Renal cortical epithelial cell (primary cell): Measurements from ENCODE around the gene RPLP2. TPM values are rescaled to one million over a fixed set of nuclear protein-coding genes. Genes with fewer than 3 reads are reported as not detected.

ENCODE experiments used
- total RNA-seq: library from RNA; depleted of rRNA; stranded (reverse); fragments of >200 nt; gene quantifications from 2 replicates; pipeline ENCODE4 v1.2.3, GENCODE V29; 2014

Gene RPLP2
- total RNA-seq, 1 donor from 2014 or later: 180 TPM

Other genes starting within 250 kb of the RPLP2 start
- gene LMNTD2, start 249.2 kb upstream of the RPLP2 start, total RNA-seq: 0.69 and 1.7 TPM in 2 replicates
- 65.7 and 110 TPM in 2 replicates for gene RASSF7, start 249.0 kb upstream of the RPLP2 start, total RNA-seq
- 27.4 and 40.9 TPM in 2 replicates for gene PHRF1, start 233.5 kb upstream of the RPLP2 start, total RNA-seq
- gene IRF7, start 194.0 kb upstream of the RPLP2 start, total RNA-seq: 17.1 and 23.3 TPM in 2 replicates
- gene CDHR5, start 185.0 kb upstream of the RPLP2 start, total RNA-seq: 0.15 TPM in 1 of 2 replicates, not detected in the other
- not detected in 2 replicates for gene SCT, start 182.8 kb upstream of the RPLP2 start, total RNA-seq
- 0.10 TPM in 1 of 2 replicates, not detected in the other for gene DRD4, start 172.7 kb upstream of the RPLP2 start, total RNA-seq
- 27.6 and 62.7 TPM in 2 replicates for gene DEAF1, start 114.7 kb upstream of the RPLP2 start, total RNA-seq
- 3.6 and 7.7 TPM in 2 replicates for gene TMEM80, start 114.2 kb upstream of the RPLP2 start, total RNA-seq
- 235 and 376 TPM in 2 replicates for gene EPS8L2, start 103.7 kb upstream of the RPLP2 start, total RNA-seq
- 188 and 419 TPM in 2 replicates for gene TALDO1, start 62.5 kb upstream of the RPLP2 start, total RNA-seq
- 16.7 and 38.0 TPM in 2 replicates for gene GATD1, start 32.5 kb upstream of the RPLP2 start, total RNA-seq
- gene CEND1, start 19.9 kb upstream of the RPLP2 start, total RNA-seq: 0.60 TPM in 1 of 2 replicates, not detected in the other
- 16.3 and 22.6 TPM in 2 replicates for gene SLC25A22, start 11.7 kb upstream of the RPLP2 start, total RNA-seq
- gene PIDD1, start 4.7 kb upstream of the RPLP2 start, total RNA-seq: 3.1 and 6.9 TPM in 2 replicates
- gene PNPLA2, start 8.9 kb downstream of the RPLP2 start, total RNA-seq: 19.3 and 60.1 TPM in 2 replicates
- gene CRACR2B, start 18.0 kb downstream of the RPLP2 start, total RNA-seq: 3.7 and 6.4 TPM in 2 replicates
- gene CD151, start 23.0 kb downstream of the RPLP2 start, total RNA-seq: 831 and 921 TPM in 2 replicates
- 38.0 and 64.1 TPM in 2 replicates for gene POLR2L, start 32.6 kb downstream of the RPLP2 start, total RNA-seq
- gene TSPAN4, start 32.9 kb downstream of the RPLP2 start, total RNA-seq: 85.4 and 86.2 TPM in 2 replicates
- gene CHID1, start 100.8 kb downstream of the RPLP2 start, total RNA-seq: 35.3 and 83.9 TPM in 2 replicates
- gene AP2A2, start 115.9 kb downstream of the RPLP2 start, total RNA-seq: 20.1 and 97.3 TPM in 2 replicates
- gene MUC6, start 226.8 kb downstream of the RPLP2 start, total RNA-seq: not detected in 2 replicates